Dendritic cell treated with granulocyte-macrophage colony-stimulating factor and Interleukin-4, amounts not matched to agents 40 ng/mL and 50 ng/mL, for 4 days (primary cell): ENCODE results near the gene PDGFRB.
A peak's percentile ranks its signal among the peaks of the same experiment; 100 is the strongest.

ENCODE experiments used
- H3K27ac Mint-ChIP-seq: one replicate; pipeline ENCODE4 v1.8.0; 2022; ENCODE audit warnings: mild to moderate bottlenecking, mixed read lengths
- H3K27me3 Mint-ChIP-seq: one replicate; pipeline ENCODE4 v1.8.0; 2022; ENCODE audit warnings: mild to moderate bottlenecking, mixed read lengths
- H3K36me3 Mint-ChIP-seq: one replicate; pipeline ENCODE4 v1.8.0; 2022; ENCODE audit warnings: low read depth, mixed read lengths
- H3K4me1 Mint-ChIP-seq: one replicate; pipeline ENCODE4 v1.8.0; 2022; ENCODE audit warnings: low read depth, mixed read lengths
- H3K4me3 Mint-ChIP-seq: one replicate; pipeline ENCODE4 v1.8.0; 2022; ENCODE audit warnings: mild to moderate bottlenecking, moderate library complexity, mixed read lengths
- H3K9me3 Mint-ChIP-seq: one replicate; pipeline ENCODE4 v1.8.0; 2022; ENCODE audit warnings: mixed read lengths
- intact Hi-C: fragments of 100-400 bp; cut with micrococcal nuclease; formaldehyde crosslinking; loops from one replicate; pipeline ENCODE4 v1.15.0; 2022

The PDGFRB gene

DNA sequence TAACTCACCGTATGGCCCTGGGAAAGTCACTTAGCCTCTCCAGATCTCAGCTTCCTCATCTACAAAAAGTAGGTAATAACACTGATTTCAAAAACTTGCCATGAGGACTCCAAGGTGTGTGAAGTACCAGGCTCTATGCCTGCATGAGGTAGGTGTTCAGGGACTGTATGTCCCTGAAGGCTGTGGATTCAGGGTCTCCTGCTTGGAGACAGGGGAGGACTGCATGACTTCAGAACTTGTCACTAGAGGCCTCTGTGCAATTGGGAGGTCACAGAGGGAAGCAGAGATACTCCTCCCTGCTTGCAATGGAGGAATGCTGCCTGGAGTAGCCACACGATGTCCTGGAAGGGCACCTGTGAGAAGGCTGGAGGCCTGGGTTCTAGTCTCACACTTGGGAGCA, 2.2 kb downstream of the PDGFRB start:
- peaks cover 29% of the 10 kb centered on the region for H3K4me1 Mint-ChIP-seq
- no peaks in the 10 kb centered on the region for H3K36me3 Mint-ChIP-seq
- H3K4me3 Mint-ChIP-seq = no peak overlapping the region
- no peaks in the 10 kb centered on the region for H3K9me3 Mint-ChIP-seq
- no peak overlapping the region for H3K27ac Mint-ChIP-seq
- peaks cover 44% of the 10 kb centered on the region for H3K27me3 Mint-ChIP-seq
- intact Hi-C loops = no loop called here

DNA sequence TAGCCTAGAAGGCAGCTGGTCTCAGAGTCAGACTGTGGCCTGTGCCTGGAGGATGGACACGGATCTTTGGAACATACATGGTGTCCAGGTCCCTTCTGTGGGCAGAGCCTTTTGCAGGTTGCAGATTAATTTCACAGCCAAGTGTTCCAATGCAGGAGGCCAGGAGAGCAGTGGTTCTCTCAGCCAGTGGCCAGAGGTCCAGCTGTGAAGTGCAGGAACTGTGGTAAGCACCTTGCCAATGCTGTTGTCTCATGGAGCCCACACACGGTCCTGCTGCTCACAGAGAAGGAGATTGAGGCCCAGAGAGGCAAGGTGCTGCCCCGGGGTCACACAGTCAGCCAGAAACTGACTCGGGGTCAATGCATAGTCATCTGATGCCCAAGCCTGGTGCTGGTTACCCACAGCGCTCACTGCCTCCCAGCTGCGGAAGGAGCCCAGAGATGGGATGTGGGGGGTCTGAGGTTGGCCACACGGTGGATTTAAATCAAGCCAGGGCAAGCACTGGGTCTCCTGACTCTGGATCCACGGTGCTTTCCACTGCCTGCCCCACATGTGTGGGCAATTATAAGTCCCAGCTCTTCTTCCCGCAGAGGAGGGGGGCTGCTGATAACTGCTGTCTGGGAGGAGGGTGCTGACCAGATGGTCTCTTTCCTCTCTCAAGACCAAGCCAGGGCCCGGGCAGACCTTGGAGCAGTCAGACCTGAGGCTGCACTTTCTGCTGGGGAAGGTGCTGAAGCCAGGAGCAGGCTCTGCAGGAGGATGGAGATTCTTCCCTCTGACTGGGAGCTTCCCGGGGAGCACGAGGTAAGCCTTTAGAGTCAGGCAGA, 2.8 kb downstream of the PDGFRB start:
- Mint-ChIP-seq H3K4me1 (peaks cover 29% of the 10 kb centered on the region), H3K36me3 (no peaks in the 10 kb centered on the region), H3K4me3 (no peak overlapping the region), H3K27me3 (peaks cover 42% of the 10 kb centered on the region), H3K9me3 (no peaks in the 10 kb centered on the region), H3K27ac (no peak overlapping the region)
- intact Hi-C loops = no loop called here

- Mint-ChIP-seq H3K27ac (no peak overlapping the region), H3K4me1 (peaks cover 28% of the 10 kb centered on the region), H3K9me3 (no peaks in the 10 kb centered on the region), H3K36me3 (no peaks in the 10 kb centered on the region), H3K27me3 (peaks cover 13% of the 10 kb centered on the region), H3K4me3 (no peak overlapping the region)
- intact Hi-C loops = no loop called here
Observed at GRCh38 chr5:150149618-150150017, 6.0 kb downstream of the PDGFRB start.

DNA sequence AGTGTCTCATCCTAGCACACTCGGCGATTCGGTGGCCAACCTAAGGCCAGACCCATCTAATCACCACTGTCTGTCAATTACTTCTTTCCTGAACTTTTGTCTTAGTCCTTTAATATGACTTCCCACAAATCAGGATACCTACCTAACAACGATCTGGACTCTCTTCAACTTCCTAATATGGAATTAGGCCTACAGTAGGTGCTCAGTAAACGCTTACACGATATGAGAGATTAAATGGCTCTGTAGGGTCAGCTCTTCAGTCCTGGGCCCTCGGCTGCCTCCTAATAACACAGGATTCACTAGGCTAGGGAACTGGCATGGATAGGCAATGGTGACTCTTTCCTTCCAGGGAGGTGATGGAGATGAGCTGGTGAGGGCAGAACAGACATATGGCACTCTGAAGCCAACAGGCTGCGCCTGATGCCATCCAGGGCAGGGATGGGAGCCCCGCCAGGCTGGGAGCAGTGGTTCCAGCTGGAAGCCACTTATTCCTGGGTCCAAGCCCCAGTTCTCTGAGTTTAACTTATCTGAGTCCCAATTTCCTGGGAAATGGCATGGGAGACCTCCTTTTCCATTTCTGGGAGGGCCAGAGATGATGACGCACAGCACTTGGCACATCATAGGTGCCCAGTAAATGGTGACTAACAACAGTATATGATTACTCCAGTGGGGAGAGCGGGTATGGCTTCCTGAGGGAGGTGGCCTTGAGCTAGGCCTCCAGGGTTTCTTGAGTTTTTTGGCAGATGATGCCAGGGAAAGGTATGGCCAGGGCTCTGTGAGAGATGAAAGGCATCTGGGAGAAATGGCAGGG, 7.3 kb downstream of the PDGFRB start:
- peaks cover 2% of the 10 kb centered on the region for H3K27me3 Mint-ChIP-seq
- peaks cover 29% of the 10 kb centered on the region for H3K4me1 Mint-ChIP-seq
- no peaks in the 10 kb centered on the region for H3K36me3 Mint-ChIP-seq
- H3K4me3 Mint-ChIP-seq = no peak overlapping the region
- H3K9me3 Mint-ChIP-seq = no peaks in the 10 kb centered on the region
- intact Hi-C loops = no loop called here
- H3K27ac Mint-ChIP-seq = no peak overlapping the region

DNA sequence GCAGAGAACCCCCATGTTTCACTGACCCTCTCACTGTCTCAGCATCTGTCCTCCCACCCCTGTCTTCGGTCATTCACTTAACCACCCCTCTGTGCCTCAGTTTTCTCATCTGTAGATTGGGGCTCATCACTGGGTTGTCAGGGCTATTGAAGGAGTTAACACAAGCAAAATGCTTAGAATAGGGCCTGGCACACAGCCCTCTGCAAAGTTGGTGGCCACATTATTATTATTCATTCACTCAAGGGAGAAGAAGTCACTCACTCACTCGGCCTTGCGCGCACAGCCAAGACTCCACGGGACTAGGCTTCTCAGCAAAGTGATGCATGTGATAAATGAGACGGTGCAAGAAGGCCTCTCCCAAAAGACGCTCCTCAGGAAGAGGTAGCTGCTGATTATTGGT, 8.0 kb downstream of the PDGFRB start:
- Mint-ChIP-seq H3K36me3 (no peaks in the 10 kb centered on the region), H3K4me1 (peaks cover 35% of the 10 kb centered on the region), H3K4me3 (no peak overlapping the region), H3K9me3 (no peaks in the 10 kb centered on the region), H3K27ac (no peak overlapping the region), H3K27me3 (peaks cover 2% of the 10 kb centered on the region)
- intact Hi-C loops = no loop called here

GRCh38 chr5:150146862-150147601, 8.6 kb downstream of the PDGFRB start:
- Mint-ChIP-seq H3K27ac (no peak overlapping the region), H3K9me3 (no peaks in the 10 kb centered on the region), H3K4me3 (no peak overlapping the region), H3K36me3 (no peaks in the 10 kb centered on the region), H3K27me3 (peaks cover 2% of the 10 kb centered on the region), H3K4me1 (peaks cover 39% of the 10 kb centered on the region)
- intact Hi-C loops = no loop called here

GRCh38 chr5:150146235-150146634, 9.4 kb downstream of the PDGFRB start:
- peaks cover 2% of the 10 kb centered on the region for H3K27me3 Mint-ChIP-seq

GRCh38 chr5:150144879-150145278, 10.8 kb downstream of the PDGFRB start:
- Mint-ChIP-seq H3K4me1 (peaks cover 57% of the 10 kb centered on the region), H3K9me3 (no peaks in the 10 kb centered on the region), H3K27ac (no peak overlapping the region), H3K4me3 (no peak overlapping the region), H3K36me3 (no peaks in the 10 kb centered on the region), H3K27me3 (peaks cover 2% of the 10 kb centered on the region)
- intact Hi-C loops = no loop called here

More at GRCh38 chr5:150146235-150146634, 9.4 kb downstream of the PDGFRB start:
- peaks cover 47% of the 10 kb centered on the region for H3K4me1 Mint-ChIP-seq
- no peak overlapping the region for H3K4me3 Mint-ChIP-seq
- H3K9me3 Mint-ChIP-seq = no peaks in the 10 kb centered on the region
- no peak overlapping the region for H3K27ac Mint-ChIP-seq
- intact Hi-C loops = no loop called here
- no peaks in the 10 kb centered on the region for H3K36me3 Mint-ChIP-seq

GRCh38 chr5:150144246-150144801, 11.3 kb downstream of the PDGFRB start:
- intact Hi-C loops = no loop called here
- Mint-ChIP-seq H3K27ac (peak overlapping the region; percentile 19), H3K27me3 (peaks cover 2% of the 10 kb centered on the region), H3K9me3 (no peaks in the 10 kb centered on the region), H3K36me3 (no peaks in the 10 kb centered on the region), H3K4me1 (peaks cover 57% of the 10 kb centered on the region), H3K4me3 (no peak overlapping the region)

GRCh38 chr5:150143350-150144245, 12.0 kb downstream of the PDGFRB start:
- no peak overlapping the region for H3K4me3 Mint-ChIP-seq
- peak overlapping the region; percentile 77 for H3K27ac Mint-ChIP-seq
- intact Hi-C loops = no loop called here
- H3K9me3 Mint-ChIP-seq = no peaks in the 10 kb centered on the region
- peaks cover 57% of the 10 kb centered on the region for H3K4me1 Mint-ChIP-seq
- peaks cover 2% of the 10 kb centered on the region for H3K27me3 Mint-ChIP-seq
- no peaks in the 10 kb centered on the region for H3K36me3 Mint-ChIP-seq

DNA sequence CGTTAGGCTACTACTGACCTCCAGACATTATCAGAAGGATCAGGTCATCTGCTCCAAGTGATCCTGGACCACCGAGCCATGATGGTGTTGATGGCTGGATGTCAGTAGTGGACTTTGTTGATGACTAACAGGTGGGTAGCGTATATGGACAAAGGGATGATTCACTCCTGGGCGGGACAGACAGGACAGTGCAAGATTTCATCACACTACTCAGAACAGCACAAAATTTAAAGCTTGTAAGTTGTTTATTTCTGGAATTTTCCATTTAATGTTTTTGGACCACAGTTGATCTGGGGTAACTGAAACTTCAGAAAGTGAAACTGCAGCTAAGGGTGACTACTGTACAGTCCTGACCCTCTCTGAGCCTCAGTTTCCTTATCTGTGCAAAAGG, 12.7 kb downstream of the PDGFRB start:
- intact Hi-C loops = no loop called here
- Mint-ChIP-seq H3K27me3 (peaks cover 5% of the 10 kb centered on the region), H3K27ac (peak overlapping the region; percentile 77)

DNA sequence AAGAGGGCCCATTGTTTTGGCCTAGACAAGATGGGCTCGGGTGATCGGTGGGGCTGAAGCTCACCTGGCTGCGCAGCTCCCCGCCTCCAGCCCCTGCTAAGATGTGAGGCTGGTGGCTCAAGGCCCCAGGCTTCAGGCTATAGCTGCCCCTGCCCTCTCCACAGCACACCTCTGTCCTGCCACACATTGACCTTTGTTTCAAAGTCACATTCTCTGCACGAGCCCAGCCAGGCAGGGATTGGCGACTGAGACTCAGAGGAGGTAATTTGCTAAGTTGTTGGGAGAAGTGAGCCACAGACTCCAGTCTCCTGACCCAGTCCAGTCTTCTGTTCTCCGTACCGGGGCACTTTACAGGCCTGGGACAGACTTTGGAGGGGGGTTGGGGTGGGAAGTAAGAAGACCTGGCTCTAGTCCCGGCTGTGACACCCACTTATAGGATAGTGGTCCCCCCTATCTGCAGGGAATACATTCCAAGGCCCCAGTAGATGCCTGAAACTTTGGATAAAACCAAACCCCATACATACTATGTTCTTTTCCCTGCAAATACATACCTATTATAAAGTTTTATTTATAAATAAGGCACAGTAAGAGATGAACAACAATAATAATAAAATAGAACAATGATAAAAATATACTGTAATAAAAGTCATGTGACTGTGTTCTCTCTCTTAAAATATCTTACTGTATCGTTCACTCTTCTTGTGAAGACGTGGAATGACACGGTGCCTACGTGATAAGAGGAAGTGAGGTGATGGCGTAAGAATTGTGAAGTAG, 13.3 kb downstream of the PDGFRB start:
- Mint-ChIP-seq H3K27me3 (peaks cover 8% of the 10 kb centered on the region), H3K9me3 (no peaks in the 10 kb centered on the region), H3K4me3 (peak overlapping the region; percentile 25), H3K4me1 (peaks cover 57% of the 10 kb centered on the region), H3K36me3 (no peaks in the 10 kb centered on the region), H3K27ac (peak overlapping the region; percentile 77)
- intact Hi-C loops = no loop called here

More for the DNA sequence above, 12.7 kb downstream of the PDGFRB start:
- no peaks in the 10 kb centered on the region for H3K9me3 Mint-ChIP-seq
- peaks cover 57% of the 10 kb centered on the region for H3K4me1 Mint-ChIP-seq
- no peaks in the 10 kb centered on the region for H3K36me3 Mint-ChIP-seq
- peak overlapping the region; percentile 25 for H3K4me3 Mint-ChIP-seq
